HG03103 (cell line): ENCODE data around the gene RAB21.
"Not testable (repeated sequence)": the region's sequence is repeated elsewhere in the genome, so short reads cannot be mapped to it uniquely, and the experiment has no call there.

Source experiments
- ATAC-seq: cut with Tn5 transposase; IDR thresholded peaks from one replicate; pipeline ENCODE4 v1.9.1; 2021; ENCODE audit warnings: low read depth; ENCODE audit not compliant: unreplicated experiment

The RAB21 gene

DNA sequence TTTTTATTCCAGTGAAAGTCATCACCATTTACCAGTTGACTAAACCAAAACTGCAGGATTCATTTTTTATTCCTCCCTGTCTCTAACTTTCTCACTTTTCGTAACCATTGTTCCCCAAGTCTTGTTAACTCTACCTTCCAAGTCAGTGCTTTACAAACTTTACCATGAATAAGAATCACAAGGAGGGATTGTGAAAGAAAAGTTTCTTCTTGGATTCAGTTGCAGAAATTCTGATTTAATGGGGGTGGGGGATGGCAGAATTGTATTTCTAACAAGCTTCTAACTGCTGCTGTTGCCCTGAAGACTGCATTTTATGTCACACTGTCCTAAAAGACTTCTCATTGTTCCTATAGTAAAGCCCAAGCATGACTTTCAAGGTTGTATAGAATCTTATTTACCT, 5.0 kb upstream of the RAB21 start:
- no peak for ATAC-seq

DNA sequence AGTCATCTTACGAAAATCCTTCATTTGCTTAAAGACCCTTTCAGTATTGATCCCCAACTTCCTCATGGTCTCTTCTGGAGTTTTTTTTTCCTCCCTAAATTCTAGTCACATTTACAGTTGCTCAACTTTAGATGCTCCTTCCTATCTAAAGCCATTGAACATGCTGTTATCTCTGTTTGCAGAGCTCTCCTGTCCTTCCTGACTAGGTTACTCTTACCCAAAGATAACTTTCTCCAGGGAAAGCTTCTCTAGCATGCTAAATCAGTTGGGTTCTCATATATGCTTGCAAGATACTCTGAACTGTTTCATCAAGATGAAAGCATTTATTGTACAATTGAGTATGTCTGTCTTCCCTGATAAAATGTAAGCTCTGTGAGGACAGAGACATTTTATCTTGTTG, 1.8 kb upstream of the RAB21 start:
- no peak for ATAC-seq

DNA sequence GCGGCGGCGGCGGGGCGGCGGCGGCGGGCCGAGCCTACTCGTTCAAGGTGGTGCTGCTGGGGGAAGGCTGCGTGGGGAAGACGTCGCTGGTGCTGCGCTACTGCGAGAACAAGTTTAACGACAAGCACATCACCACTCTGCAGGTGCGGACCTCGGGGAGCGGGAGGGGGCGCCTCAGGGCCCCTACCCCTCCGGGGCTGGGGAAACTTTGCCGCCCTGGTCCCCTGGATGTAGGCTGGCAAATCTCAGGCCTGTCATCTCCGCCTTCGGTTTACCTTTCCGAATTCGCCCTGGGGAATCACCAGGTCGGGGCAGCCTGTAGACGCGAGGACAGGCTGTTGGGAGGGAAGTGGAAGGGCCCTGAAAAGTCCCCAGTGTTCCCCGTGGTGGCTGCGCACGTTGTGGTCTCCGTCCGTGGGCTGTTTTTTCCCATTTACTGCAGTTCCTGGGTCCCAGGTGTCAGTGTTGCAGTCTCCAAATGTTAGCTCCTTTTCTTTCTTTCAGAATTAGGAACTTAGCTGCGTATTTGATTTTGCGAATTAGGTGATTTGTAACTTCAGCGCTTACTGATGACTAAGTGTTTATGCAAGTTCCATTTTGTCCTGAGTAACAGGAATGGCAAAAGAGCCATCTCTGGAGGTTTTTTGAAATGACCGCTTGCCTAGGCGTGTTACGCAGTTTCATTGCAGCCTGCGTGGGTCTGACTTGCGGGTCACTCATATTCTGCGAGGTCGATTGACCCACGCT, 656 bp downstream of the RAB21 start:
- peak; percentile 31 for ATAC-seq

DNA sequence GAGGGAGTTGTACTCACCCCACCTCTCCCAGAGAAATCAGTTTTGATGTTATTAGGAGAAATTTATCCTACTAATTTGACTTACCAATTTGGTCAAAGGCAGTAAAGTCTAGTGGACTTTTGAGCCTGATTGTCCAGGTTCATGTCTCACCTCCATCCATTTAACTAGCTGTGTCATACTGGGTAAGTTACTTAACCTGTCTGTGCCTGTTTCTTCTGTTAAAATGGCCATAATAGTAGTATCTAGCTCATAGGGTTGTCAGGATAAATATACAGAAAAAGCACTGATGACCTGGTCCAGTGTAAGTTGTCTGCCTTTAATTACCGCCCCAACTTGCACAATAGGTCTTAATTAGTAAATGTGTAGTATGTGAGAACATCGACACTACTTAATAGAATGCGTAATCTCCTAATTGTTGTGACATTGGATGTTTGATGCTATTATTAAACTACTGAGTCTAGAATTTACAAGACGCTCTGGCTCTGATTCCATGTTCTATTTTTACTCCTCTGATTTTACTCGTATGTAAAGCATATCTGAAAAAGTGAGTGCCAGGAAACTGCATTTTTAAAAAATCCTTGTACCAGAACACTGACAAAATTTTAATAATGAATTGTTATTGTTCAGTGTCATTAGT, 1.5 kb downstream of the RAB21 start:
- no peak for ATAC-seq

DNA sequence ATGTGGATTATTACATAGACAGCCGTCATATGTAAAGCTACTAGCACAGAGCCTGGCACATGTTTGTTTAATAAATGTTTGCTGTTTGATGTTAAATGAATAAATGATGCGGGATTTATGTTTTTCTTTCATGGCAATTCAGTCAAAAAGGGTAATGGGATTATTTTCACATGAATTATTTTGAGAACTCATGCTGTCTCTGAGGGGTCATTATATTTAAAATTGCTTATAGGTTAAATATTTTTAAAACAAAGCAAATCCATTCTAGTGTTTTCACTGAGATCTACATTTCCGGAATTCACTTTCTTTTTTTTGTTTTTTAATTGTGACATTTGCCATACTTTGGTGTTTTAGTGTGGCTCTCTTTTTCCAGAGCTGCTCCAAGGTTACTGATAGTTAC, 5.3 kb downstream of the RAB21 start:
- ATAC-seq, result no peak

DNA sequence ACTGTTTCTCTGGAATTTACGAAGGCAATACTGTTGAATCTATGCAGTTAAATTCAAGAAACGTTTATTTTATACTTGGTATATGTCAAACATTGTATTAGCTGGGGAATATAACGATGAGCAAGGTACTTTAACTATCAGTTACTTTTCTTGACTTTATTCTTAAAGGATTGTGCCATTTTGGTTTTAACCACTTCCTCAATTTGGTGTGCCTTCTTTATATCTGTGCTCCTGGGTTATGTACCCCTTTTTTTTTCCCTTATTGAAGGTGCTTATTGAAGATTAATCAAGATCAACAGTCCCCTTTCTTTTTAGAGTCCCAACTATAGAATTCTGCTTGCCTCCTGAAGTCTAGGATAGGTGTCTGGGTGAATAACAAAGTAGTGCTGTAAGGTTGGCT, 5.8 kb downstream of the RAB21 start:
- ATAC-seq, result no peak

DNA sequence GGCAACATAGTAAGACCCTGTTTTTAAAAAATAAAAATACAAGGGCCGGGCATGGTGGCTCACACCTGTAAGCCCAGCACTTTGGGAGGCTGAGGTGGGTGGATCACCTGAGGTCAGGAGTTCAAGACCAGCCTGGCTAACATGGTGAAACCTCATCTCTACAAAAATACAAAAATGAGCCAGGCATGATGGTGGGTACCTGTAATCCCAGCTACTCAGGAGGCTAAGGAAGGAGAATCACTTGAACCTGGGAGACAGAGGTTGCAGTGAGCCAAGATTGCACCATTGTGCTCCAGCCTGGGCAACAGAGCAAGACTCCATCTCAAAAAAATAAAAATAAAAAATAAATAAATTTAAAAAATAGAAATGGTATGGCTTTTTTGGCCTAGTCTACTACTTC, 6.7 kb downstream of the RAB21 start:
- ATAC-seq, result not testable (repeated sequence)

DNA sequence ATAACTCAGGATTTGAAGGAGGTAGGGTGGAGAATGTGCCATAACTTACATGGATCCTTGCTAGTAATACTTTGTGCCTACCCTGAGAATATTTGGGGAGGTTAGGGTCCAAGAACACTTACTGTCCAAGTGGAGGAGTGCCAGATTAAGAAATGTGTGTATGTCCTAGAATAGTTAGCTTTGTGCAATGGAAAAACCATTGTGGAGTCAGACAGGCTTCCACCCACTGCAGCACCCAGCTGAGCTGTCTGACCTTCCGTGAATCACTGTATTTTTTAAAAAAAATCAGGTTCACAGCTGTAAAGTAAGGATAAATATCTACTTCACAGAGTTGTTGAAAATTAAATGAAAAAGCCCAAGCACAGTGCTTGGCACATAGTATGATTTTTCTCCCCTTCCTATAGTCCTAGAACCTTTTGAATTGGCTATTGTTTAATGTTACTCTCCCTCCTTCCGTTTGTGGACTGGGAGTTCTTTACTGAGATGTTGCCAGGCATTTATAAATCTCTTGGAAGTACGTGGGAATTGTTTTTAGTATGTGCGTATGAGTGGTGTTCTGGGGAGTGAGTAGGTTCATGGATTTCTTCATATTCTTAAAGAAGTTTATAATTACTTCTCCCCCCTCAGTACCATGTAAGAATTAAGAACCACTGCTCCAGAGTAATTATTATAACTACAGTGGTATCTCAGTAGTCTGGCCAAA, 9.2 kb downstream of the RAB21 start:
- no peak for ATAC-seq

DNA sequence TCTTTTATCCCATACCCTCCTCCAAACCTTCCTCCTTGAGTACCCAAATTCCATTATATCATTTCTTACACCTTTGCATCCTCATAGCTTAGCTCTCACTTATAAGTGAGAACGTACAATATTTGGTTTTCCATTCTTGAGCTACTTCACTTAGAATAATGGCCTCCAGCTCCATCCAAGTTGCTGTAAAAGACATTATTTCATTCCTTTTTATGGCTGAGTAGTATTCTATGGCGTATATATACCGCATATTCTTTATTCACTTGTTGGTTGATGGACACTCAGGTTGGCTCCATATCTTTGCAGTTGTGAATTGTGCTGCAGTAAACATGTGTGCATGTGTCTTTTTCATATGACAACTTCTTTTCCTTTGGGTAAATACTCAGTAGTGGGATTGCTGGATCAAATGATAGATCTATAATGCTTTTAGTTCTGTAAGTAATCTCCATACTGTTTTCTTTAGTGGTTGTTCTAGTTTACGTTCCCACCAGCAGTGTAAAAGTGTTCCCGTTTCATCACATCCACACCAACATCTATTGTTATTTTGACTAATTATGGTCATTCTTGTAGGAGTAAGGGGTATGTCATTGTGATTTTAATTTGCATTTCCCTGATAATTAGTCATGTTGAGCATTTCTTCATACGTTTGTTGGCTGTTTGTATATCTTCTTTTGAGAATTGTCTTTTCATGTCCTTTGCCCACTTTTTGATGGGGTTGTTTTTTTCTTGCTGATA, 10.1 kb downstream of the RAB21 start:
- no peak for ATAC-seq

DNA sequence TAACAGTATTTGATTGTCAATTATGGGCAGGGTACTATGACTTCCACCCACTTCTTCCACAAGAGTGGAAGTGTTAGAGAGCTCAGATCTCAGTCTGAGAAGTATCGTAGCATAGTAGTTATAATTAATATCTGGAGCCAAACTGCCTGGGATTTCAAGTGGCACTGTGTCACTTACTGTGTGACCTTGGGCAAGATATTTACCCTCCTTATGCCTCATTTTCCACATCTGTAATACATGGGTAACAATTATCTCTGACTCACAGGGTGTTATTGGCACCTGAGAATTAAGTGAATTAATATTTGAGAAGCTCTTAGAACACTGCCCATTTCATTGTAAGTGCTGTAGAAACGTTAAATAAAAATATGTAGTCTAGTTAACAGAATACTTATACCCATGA, 11.5 kb downstream of the RAB21 start:
- ATAC-seq, result no peak

DNA sequence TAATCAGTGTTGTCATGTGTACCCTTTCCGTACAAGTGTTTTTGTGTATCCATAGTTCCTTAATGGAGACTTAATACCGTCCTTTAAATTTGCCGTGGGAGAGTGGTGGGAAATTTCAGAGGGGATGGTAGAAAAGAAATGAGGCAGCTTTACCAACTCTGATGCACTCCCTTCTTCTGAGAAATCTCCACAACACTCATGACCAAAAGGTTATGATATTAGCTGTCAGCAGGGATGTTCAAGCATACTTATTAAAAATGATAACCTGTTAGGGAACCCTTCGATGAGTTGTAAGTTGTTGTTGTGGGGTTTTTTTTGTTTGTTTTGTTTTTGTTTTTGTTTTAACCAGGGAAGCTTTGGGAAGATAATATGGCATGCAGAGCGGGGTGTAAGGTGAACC, 12.5 kb downstream of the RAB21 start:
- no peak for ATAC-seq

DNA sequence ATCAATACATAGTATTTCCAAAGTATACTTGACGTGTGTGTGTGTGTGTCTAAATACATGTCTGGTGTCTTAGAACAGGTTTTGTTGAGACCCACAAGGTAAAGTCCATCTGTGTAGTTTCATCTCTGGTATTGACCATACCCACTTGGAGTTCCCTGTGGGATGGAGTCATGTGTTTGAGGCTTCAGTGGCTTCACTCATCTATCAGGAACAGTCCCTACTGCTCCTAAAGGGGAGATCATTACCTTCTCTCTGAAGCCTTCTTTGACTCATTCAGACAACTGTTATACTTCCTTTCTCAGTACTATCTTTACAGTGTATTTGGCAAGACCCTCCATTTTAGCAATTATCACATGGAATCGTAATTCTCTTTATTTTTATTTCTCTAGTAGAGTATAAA, 14.2 kb downstream of the RAB21 start:
- ATAC-seq, result no peak

DNA sequence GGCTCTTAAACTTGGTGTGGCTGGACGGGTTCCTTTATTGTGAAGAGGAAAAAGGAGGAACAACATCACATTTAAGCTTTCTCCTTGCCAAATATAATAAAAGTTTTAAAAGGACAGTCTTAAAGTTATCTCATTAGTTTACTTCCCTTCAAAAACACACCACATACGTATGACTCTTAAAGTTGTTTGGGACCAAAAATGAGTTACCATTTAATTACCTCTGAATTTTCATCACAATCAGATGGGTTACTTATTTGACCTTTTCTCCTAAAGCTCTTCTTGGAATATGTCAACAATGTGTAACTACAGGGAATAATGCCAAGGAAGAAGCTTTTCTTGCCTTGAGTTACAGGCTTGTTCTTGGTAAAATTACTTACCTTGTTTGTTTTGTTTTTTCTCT, 16.4 kb downstream of the RAB21 start:
- ATAC-seq, result no peak

DNA sequence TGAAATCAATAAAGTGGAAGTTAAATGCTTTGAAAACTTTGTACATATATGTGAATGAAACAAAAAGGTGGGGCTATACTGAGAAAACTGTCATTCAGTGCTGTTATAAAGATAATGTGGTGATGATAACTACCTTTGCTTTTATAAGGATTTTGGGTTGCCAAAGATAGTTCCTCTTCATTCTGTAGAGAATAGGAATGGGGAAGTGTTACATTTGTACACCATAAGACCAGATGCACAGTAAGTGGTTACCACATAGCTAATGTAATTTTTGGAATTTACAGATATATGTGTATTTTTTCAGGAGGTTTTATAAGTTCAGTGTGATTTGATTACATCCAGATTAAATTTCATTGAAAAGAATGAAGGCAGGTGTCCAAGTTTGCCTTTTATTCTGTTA, 18.1 kb downstream of the RAB21 start:
- ATAC-seq, result no peak

DNA sequence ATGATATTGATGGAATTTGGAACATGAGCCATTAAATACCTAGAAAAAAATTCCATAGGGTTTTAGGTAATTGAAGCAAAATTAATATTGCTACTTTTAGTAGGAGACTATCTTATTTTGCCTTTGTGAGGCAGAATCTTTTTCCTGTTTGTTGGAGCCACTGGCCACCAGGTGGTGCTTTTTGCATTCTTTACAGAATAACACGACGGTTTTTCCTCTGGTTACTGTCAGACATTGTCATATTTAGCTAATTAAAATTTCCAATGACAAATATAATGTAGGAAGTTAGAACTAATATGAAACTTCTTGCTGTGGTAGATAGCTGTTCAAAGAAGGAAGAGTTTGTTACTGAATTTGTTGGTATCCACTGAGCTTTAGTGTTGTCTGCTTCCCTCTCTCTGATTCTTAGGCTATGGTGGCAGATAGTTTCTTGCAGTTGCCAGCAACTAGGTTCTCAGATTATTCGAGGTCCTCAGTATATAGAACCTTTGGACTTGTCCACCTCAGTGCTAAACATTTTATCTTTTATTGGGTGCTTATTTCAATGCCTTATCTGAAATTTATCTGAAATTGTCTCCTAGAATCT, 25.7 kb downstream of the RAB21 start:
- ATAC-seq, result peak; percentile 54

DNA sequence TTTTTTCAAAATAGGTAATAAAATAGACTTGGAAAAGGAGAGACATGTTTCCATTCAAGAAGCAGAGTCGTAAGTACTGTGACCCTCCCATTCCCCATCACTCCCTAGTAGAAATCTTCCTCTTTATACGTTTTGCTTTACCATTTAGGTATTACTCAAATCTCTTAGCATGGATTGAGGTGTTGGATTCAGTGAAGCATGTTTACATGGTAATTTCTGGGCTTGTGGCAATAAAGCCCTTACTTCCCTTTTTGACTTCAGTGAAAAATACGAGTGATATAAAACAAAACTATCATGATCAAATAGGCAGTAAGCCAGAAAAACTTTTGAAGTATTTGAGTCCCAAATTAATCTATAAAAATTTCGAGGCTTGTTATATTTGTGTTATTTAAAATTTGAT, 27.4 kb downstream of the RAB21 start:
- ATAC-seq, result peak; percentile 60

DNA sequence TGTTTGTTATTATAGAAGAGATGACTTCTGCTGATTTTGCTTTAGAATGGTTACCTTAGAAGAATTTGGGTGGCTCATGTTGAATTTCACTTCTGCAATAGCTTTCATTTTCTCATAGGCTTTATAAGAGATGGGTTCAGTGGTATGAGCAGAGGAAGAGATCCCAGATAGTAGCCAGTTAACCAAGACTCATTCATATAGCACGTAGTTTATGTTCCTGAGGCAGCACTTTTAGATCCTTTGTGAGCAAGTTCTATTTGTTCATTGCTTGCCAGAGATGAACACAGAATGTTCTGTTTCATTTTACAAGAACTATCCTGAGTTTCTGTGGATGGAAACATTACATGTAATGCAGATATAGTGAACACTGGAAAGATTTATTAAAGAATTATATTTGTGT, 32.2 kb downstream of the RAB21 start:
- no peak for ATAC-seq

DNA sequence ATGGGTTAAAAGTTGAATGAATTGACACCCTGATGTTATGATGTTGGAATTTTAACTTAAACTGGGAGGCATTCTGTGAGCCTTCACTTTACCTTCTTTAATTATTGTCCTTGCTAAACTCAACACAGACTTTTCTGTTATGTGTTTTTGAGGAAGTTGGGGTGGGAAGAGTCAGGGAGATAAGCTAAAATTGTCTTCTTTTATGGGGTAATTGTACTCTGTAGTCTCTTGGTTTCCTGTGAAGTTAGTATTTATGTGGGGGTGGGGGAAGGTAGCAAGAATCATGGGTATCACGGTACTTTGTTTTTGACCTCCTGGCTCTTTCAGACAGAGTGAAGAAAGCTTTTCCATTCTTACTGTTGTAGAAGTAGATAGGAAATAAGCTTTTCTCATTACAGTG, 32.9 kb downstream of the RAB21 start:
- ATAC-seq, result no peak

DNA sequence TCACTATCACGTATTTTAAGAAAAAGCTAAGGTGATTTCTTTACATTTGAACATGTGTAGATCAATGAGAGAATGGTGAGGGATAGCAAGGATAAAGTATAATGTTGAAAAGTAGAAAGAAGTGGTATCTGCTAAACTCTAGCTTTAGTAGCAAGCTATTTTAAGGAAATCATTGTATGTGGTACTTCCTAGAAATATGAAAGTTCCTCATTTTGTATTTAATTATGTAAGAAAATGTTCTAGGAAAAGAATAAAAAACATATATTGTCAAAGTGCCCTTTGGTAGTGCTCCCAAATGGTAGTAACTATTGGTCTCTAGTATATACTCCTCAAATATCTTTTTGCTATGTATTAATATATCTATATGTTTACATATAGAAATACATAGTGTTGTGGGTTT, 35.7 kb downstream of the RAB21 start:
- ATAC-seq, result no peak

DNA sequence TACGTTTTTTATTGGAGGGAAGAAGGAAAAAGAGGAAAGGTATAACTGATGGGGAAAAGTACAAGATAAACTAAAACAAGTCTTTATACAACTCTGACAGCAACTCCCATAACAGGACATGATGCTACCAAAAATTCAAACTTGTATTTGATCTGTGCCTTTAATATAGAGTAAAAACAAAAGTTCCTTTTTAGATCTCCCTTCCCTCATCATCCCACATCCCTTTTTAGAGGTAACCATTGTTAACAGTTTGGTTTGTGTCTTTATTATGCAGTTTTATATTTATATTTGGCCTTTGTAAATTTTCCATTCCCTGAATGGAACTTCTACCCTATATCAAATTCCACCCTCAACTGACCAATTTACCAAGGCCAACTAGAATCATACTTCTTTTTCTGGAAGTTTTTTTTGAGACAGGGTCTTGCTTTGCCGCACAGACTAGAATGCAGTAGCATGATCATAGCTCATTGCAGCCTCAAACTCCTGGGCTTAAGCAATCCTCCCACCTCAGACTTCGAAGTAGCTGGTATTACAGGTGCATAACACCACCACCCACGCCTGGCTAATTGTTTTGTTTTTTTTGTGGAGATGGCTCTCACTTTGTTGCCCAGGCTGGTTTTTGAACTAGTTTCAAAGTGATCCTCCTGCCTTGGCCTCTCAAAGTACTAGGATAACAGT, 36.9 kb downstream of the RAB21 start:
- ATAC-seq, result no peak
